ENCODE measurements around the gene ZCCHC14. TPM values are rescaled to one million over a fixed set of nuclear protein-coding genes. Genes with fewer than 3 reads are reported as not detected.

ZCCHC14 gene
- total RNA-seq, 1 donor from 2014 or later: 6.3 TPM

DNA sequence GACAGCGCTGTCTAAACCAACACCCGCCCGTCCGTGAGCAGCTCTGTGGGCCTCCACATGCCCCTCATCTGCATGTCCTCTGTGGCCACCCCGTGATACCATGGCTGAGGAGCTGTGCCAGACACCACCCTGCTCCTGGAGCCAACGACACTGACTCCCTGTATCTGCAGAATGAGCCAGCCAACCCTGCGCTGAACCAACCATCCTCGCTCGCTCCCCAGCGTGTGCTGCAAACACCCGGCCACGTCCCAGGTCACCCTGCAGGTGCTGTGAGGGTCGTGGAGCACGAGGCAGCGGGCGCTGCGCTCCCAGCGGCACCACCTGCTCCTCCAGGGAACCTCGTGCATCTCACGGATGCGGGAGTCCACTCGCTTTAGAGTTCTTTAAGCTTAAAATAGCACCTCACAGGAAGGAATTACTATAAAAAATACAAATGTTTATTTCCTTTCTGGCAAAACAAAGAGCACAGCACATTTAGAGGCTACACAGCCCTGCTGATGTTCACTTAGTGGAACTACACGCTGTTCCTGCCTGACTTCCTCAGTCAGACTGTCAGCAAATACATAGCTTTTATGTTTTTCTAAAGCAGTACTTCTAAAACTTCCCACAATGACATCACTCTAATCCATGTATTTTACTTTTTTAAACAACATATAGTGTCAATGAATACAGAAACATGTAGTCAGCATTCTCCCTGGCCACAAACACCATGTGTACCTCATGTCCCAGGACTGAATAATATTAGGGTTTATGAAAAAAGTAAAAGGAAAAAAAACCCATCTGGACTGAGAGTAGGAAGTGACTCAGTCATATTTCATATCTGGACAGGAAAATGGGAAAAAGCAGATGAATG is 57.2 kb downstream of the ZCCHC14 start:
- intact Hi-C loops (cut with micrococcal nuclease): no loop called here

GRCh38 chr16:87434146-87434667 is 58.6 kb downstream of the ZCCHC14 start:
- intact Hi-C loops (cut with micrococcal nuclease): no loop called here

- intact Hi-C loops (cut with micrococcal nuclease): no loop called here
Measured at GRCh38 chr16:87432330-87432915, 60.4 kb downstream of the ZCCHC14 start.

DNA sequence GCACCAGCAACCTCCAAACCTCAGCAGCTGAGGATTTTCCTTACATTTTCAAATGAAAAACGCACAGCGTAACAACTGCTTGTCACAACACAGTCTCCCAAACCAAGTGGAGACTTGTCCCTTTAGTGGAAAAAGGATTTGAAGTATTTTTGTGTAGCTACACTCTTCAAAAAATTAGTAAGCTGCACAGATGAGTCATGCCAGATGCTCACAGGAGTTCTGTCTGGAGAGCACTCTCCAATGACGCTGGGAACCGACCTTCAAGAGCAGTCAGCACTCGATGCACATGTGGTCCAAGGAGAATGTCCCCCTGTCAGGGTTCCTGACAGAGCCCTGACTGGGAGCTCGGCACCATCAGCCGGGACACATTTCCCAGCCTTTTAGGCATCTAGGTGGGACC is 60.9 kb downstream of the ZCCHC14 start:
- intact Hi-C loops (cut with micrococcal nuclease): no loop called here

DNA sequence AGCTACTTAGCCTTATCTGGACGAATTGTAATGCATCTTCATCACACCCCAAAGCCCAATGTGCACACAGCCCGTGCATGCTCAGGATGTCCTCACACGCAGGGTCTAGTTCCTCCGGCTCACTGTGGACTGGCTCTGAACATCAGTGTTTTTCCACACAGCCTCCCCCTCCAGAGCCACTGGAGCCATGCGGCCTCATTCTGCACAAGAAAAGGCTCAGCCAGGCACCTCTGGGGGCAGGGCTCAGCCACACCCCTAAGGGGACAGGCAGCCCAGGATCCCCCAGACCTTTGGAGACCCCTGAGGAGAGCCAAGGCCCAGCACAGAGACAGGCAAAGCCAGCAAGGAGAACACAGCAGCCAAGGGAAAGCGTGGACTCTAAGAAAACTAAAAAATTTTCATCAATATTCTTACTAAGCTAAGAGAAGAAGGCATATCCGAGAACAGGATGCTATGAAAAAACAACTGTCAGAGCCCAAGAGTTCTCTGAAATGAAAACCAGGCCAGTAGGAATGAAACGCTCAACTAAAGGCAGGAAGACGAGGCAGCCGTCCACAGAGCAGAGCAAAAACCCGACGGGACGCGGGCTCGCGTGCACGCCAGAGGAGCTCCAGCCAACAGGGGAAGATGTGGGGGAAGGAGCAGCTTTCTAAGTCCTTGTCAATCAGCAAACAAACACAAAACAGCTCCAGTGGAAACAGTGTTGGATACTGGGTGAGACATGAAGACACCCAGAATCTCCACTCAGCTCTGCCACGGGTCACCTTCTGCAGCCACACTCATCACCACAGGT is 66.2 kb downstream of the ZCCHC14 start:
- intact Hi-C loops (cut with micrococcal nuclease): no loop called here

DNA sequence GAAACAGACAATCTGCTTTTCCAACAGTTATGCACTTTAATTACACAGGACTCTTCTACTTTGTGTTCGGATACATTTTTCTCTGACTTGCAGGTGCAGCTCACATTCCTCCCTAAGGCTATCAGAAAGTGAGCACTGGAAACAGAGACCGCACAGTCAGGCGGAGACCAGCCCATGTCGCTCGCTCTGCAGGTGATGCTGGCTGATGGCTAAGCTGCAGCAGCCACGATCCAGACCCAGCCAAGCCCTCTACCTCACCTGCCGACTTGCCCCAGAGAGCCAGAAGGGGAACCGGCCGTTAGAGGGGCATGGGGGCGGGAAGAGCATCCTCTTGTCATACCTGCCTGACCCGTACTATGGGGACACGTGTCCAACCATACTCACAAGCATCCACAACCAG is 66.9 kb downstream of the ZCCHC14 start:
- intact Hi-C loops (cut with micrococcal nuclease): no loop called here

GRCh38 chr16:87424266-87424665 is 68.6 kb downstream of the ZCCHC14 start:
- intact Hi-C loops (cut with micrococcal nuclease): no loop called here

DNA sequence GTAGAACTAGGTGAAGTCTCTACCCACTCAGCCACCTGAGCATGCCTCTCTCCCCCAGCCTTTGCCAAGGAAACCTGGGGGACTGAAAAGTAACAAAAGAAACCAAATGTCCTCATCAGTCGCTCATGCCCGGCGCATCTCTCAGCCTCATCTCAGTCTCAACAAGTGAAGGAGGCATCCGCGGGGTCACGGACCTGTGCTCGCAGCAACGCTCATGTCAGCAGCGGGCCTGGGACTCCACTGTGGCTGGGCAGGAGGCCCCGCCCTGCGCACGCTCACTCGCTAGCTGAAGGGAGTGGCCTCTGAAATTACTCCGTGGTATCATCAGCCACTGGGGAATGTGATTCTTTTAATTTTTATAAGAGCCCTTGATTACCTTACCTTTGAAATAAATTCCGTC is 69.4 kb downstream of the ZCCHC14 start:
- intact Hi-C loops (cut with micrococcal nuclease): no loop called here

- intact Hi-C loops (cut with micrococcal nuclease): no loop called here
Measured at GRCh38 chr16:87422106-87422505, 70.7 kb downstream of the ZCCHC14 start.

DNA sequence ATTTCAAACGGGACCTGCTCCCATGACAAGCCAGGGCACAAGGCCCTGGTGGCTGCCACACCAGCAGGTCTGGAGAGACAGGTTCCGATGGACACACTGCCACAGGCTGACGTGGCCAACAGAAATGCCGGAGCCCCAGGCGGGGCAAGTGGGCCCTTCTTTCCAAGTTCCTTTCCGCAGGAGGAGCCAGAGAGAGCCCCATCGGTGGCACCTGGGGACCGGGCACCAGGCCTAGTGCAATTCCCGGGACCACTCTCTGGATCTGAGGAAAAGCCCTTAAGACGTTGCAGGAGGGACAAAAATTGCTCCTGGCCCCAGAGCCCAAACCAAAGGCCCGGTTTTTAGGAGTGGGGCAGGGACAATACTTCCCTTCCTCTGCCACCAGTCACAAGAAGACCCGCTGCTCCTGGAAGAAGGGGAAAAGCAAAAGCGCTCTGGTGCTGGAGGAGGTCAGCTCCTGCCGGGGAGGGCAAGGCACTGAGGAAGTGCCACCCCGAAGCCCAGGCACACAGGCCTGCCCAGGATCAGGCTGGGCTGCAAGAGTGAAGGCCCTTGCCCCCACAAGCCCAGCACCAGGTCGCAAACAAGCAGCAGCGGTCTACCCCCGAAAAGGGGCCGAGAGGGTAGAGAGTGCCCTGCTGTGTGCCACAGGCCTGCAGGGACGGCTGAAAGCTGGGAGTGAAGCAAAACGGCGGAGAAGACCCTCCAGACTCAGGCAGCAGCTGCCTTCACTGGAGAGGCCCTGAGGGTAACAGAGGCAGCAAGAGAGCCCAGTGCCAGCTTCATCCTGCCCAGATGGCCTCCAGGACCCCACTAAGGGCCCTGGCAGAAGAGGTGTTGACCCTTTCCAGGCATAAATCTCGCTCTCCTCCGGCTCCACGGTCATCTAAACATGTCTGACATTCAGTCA is 71.6 kb downstream of the ZCCHC14 start:
- intact Hi-C loops (cut with micrococcal nuclease): no loop called here

DNA sequence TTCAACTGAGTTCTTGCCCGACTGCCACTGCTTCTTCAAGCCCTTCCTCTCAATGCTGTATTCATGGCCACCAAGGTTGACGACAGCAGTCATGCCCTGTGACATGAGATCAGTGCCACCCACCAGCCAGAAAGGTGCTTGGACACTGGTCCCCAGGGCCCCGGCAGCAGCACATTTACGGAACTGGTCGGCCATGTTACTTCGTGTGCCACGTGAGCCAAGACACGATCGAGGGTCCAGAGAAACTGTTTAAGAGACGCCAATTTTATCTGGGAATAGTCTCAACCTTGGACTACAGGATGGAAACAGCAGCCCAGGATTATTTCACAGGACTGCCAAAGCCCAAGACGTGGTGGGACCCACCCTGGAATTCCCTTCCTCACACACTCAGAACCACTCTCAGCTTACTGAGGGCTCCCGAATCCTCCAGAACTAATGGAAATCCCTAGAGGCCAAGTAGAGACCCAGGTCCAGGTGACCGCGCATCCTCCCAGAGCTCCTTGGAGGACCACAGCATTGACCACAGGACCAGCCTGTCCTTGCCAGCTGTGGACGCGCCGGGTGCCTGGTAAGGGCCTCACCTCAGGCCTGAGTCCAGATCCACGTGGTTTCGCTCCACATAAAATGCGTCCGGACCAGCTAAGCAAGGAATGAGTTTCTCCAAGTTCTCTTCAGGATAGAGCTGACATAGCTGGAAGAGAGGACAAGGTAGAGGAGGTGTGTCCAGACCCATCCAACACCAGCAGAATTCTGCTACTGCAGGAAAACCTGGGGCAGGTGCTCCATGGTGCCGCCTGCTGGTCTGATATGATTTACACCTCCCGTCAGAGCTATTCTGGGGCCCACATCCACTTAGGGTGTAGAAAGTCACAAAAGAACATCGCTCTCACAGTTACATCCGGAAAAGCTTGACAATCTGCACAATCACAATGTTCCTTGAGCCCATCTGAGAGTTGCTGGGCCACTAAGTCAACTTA is 72.5 kb downstream of the ZCCHC14 start:
- intact Hi-C loops (cut with micrococcal nuclease): no loop called here

- intact Hi-C loops (cut with micrococcal nuclease): no loop called here
Measured at GRCh38 chr16:87418644-87419043, 74.2 kb downstream of the ZCCHC14 start.

- intact Hi-C loops (cut with micrococcal nuclease): no loop called here
Measured at GRCh38 chr16:87418216-87418615, 74.6 kb downstream of the ZCCHC14 start.

- intact Hi-C loops (cut with micrococcal nuclease): no loop called here
Measured at GRCh38 chr16:87417528-87417910, 75.3 kb downstream of the ZCCHC14 start.

DNA sequence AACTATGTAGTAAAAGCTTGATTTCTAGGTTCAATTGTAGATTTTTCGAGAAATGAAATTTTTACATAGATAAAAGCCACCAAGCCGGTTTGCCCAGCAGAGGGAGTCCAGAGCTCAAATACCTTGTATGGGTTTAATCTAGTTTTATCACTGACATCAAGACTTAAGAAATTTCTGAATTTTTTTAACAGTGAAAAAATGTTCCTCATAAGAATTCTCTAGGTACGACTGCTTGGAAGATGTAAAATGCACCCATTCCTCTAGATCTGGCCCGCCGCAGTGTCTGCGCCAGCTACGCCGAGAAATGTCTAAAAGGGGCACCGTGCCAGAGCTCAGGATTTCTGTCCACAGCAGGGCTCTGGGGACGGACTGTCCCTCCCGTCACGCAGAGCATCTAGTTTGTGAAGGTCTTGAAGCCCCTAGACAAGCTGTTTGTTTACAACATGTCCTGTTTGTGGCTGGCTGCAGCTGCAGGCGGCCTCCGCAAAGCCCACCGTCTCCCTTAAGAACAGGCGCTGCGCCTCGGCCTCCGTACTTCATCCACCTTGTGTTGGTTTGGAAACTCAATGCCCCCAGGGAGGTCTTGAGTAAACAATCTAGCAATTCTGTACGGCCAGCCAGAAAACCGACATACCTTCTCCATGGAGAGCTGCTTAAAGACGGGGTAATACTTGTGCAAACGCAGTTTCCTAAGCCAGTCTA is 75.8 kb downstream of the ZCCHC14 start:
- intact Hi-C loops (cut with micrococcal nuclease): loop anchor here (1.0 kb wide), 1 partner anchor 219 kb away; no protein-coding TSS in a partner anchor

DNA sequence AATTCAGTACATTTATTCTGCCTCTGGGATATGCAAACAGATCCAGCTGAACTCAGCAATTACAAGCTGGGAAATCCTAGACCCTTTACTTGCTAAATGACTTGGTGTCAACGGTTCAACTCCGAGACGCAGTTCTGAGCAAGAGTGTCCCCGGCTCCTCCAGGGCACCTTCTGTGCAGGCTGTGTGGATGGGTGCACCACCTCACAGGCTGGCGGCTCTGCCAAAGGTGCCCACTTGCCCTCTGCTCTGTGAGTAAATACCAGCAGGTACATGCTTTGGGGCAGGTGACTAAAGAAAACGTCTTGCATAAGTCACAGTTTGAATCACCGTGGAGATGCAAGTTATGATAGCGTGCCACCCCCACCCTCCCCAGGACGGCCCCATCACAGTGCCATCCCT is 77.4 kb downstream of the ZCCHC14 start:
- intact Hi-C loops (cut with micrococcal nuclease): no loop called here

DNA sequence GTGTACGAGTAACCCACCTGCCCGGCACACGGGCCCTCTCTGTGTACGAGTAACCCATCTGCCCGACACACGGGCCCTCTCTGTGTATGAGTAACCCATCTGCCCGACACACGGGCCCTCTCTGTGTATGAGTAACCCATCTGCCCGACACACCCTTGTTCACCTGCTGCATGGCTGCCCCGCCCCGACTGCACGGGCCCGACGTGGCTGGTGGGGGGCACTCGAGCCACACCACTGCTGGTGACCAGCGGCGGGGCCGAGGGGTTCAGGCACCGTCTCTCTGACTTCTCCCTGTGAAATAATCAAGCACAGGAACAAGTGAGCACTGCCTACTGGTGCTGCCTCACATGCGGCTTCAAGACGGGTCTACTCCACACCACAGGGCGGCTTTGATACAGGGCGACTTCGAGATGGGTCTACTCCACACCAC is 78.6 kb downstream of the ZCCHC14 start:
- intact Hi-C loops (cut with micrococcal nuclease): no loop called here

DNA sequence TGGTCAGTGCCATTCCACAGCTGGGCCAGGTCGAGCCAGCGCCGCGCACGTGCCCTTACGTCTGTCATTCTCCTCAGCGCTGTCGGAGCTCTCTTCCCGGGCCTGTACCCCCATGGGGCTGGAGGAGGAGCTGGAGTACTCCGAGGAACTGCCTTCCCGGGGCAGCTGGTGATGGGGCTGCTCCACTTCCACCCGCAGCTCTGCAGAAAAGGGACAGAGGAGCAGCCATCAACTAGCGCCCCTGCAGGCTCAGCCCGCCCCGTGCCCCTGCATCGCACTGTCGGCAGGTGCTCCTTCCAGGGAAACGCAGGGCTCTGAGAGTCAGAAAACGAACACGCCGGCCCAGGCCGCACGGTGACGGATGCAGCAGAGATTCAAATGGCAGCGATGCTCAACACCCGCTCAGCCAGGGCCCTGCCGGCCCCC is 79.8 kb downstream of the ZCCHC14 start:
- intact Hi-C loops (cut with micrococcal nuclease): no loop called here

Measured in T-helper 1 cell treated with Interleukin-12 subunit alpha and Interleukin-12 subunit beta and Interleukin-4 antibody, amounts not matched to agents 30 ng/mL and 1 ng/mL, for 36 hours (primary cell).